DOHH2 (cell line): Measurements from ENCODE around the gene WHAMM.

ENCODE experiments used
- EZH2phosphoT487 ChIP-seq: fragments of 200-600 bp; sonication (generic); IDR thresholded peaks from 2 replicates; pipeline ENCODE4 v1.6.1; 2017; ENCODE audit warnings: borderline replicate concordance, mild to moderate bottlenecking, antibody characterized with exemption, low read length, moderate library complexity, mixed read lengths
- TF ChIP-seq, protein P1 (sequence below): fragments of 200-600 bp; sonication (generic); IDR thresholded peaks from one replicate; pipeline ENCODE4 v1.5.1; 2014; ENCODE audit warnings: antibody characterized with exemption, mild to moderate bottlenecking, low read depth, low read length; ENCODE audit not compliant: poor library complexity, severe bottlenecking

DNA sequence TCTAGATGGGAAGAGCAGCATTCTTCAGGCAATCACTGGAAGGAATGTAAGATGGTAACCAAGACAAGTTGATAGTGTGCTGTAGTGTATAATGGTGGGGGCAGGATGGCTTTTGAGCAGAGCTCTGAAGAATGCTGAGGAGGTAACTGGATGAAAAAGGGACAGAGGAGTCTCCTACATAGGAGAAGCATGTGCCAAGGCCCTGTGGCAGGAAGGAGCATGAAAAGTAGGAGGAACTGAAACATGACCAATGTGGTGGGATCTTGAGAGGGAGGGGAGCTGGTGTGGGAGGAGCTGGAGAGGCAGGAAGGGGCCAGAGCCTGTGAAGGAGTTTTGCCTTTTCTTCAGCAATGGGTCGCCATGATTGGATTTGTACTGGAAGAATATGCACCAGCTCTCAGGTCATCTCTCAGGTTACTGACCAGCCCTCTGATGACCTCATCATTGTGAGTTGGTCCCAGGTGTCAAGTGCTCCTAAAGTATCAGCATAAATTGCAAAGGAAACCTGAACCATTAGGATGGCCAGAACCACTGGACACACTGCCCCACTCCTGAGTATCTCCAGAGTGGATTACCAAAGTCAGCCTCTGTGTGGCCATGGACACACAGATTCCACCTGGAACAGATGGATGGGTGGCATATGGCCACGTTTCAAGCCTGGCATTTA lies 42.1 kb upstream of the WHAMM start:
- TF ChIP-seq, protein P1, sequence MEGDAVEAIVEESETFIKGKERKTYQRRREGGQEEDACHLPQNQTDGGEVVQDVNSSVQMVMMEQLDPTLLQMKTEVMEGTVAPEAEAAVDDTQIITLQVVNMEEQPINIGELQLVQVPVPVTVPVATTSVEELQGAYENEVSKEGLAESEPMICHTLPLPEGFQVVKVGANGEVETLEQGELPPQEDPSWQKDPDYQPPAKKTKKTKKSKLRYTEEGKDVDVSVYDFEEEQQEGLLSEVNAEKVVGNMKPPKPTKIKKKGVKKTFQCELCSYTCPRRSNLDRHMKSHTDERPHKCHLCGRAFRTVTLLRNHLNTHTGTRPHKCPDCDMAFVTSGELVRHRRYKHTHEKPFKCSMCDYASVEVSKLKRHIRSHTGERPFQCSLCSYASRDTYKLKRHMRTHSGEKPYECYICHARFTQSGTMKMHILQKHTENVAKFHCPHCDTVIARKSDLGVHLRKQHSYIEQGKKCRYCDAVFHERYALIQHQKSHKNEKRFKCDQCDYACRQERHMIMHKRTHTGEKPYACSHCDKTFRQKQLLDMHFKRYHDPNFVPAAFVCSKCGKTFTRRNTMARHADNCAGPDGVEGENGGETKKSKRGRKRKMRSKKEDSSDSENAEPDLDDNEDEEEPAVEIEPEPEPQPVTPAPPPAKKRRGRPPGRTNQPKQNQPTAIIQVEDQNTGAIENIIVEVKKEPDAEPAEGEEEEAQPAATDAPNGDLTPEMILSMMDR, result no peak
- no peak for TF ChIP-seq EZH2phosphoT487
